Kidney (tissue), 14 donors: ENCODE measurements around the gene PIP5K1C. TPM values are rescaled to one million over a fixed set of nuclear protein-coding genes. Genes with fewer than 3 reads are reported as not detected.

Experiments used
- DNase-seq, 5 donors: peaks; one replicate each; pipeline ENCODE4 v3.0.0-alpha.2; 2013 to 2020
- FAIRE-seq: peaks from 2 replicates; lab custom pipeline; 2012; peaks lifted over from hg19 to GRCh38; lab: Jason Lieb, UNC
- H3K27ac ChIP-seq, 2 donors: one replicate each; pipeline ENCODE4 v1.7.0; 2013; ENCODE audit warnings: low read depth in 2 of 2, low read length in 2 of 2, inconsistent platforms in 1 of 2
- H3K27me3 ChIP-seq: one replicate; pipeline ENCODE4 v1.7.1; 2013; ENCODE audit warnings: low read length, inconsistent platforms; ENCODE audit not compliant: control insufficient read depth, insufficient read depth
- H3K36me3 ChIP-seq, 3 donors: one replicate each; pipeline versions ENCODE4 v1.7.0 to v1.7.1; 2013; ENCODE audit warnings: low read length in 3 of 3, control low read depth in 1 of 3, inconsistent platforms in 1 of 3; ENCODE audit not compliant: insufficient read depth in 3 of 3, control insufficient read depth in 2 of 3
- H3K4me1 ChIP-seq, 3 donors: one replicate each; pipeline versions ENCODE4 v1.7.0 to v1.7.1; 2013; ENCODE audit warnings: low read length in 3 of 3, inconsistent platforms in 1 of 3, low read depth in 1 of 3; ENCODE audit not compliant: control insufficient read depth in 2 of 3, insufficient read depth in 2 of 3
- H3K4me3 ChIP-seq, 3 donors: one replicate each; pipeline versions ENCODE4 v1.7.0 to v1.8.1; 2013; ENCODE audit warnings: low read length in 3 of 3, control low read depth in 1 of 3, inconsistent platforms in 1 of 3
- H3K9ac ChIP-seq, 3 donors: one replicate each; pipeline versions ENCODE4 v1.7.0 to v1.7.1; 2013; ENCODE audit warnings: low read length in 3 of 3, control low read depth in 1 of 3, inconsistent platforms in 1 of 3
- H3K9me3 ChIP-seq, 3 donors: one replicate each; pipeline versions ENCODE4 v1.7.0 to v1.7.1; 2013; ENCODE audit warnings: low read length in 3 of 3, control low read depth in 1 of 3, inconsistent platforms in 1 of 3; ENCODE audit not compliant: control insufficient read depth in 2 of 3, insufficient read depth in 1 of 3
- CTCF ChIP-seq: IDR thresholded peaks from 3 replicates; pipeline ENCODE4 v1.5.1; 2012; ENCODE audit warnings: mild to moderate bottlenecking, moderate library complexity, borderline replicate concordance; ENCODE audit not compliant: insufficient read depth; ENCODE audit errors: extremely low read depth
- intact Hi-C: fragments of 100-400 bp; cut with DNase I; formaldehyde crosslinking; loops from one replicate; pipeline ENCODE4 v1.11.1; 2022
- polyA plus RNA-seq: library from polyadenylated mRNA; stranded (reverse); fragments of 350-450 nt; fragmentation: Illumina TruSeq; extraction: RNeasy Lipid Tissue Mini Kit (QIAGEN cat#74804); gene quantifications from one replicate; pipeline ENCODE4 v1.2.3, GENCODE V29; 2014; ENCODE audit warnings: low read depth, low replicate concordance; ENCODE audit not compliant: insufficient read depth
- total RNA-seq: library from RNA; stranded (reverse); fragmentation: NEBNext Ultra II Directional; extraction: Animal tissue kit (Norgen Biotek cat#: 25700); gene quantifications from one replicate; pipeline ENCODE4 v1.2.1, GENCODE V29; 2021
- donor health status: control.
- donor health status: control.
- donor health status: control.
- donor health status: control.
- donor health status: control.
- donor health status: DM: yes; HTN: yes; CAD: no.
- donor health status: Normal renal cell carcinoma (clear cell type).

The PIP5K1C gene
- total and polyA plus RNA-seq, 2 donors from 2014 or later: 11.2 to 35.6 TPM

GRCh38 chr19:3606174-3606689 lies 94.0 kb downstream of the PIP5K1C start:
- H3K27me3 ChIP-seq: peaks cover 9% of the 10 kb centered on the region
- DNase-seq (peak in 1 of 5 donors; percentile 88), FAIRE-seq (no peak)
- no peak for TF ChIP-seq CTCF
- peak overlapping the region in 1 of 3 donors; percentile 13 for H3K9ac ChIP-seq
- H3K36me3 ChIP-seq: no peaks in the 10 kb centered on the region
- peaks cover 4 to 33% (median 12%) of the 10 kb centered on the region in 3 donors for H3K4me1 ChIP-seq
- peaks cover 0 to 2% (median 0%) of the 10 kb centered on the region in 3 donors for H3K9me3 ChIP-seq
- H3K27ac ChIP-seq: peak overlapping the region; percentile 85 to 87
- intact Hi-C loops: no loop called here
- peak overlapping the region; percentile 45 to 53 (median 53) for H3K4me3 ChIP-seq

GRCh38 chr19:3605770-3606169 lies 94.5 kb downstream of the PIP5K1C start:
- peak overlapping the region; percentile 25 to 85 for H3K27ac ChIP-seq
- H3K9ac ChIP-seq: peak overlapping the region in 2 of 3 donors; percentile 13 to 53
- H3K36me3 ChIP-seq: no peaks in the 10 kb centered on the region
- no peak for TF ChIP-seq CTCF
- DNase-seq (no peak), FAIRE-seq (no peak)
- peaks cover 0 to 2% (median 0%) of the 10 kb centered on the region in 3 donors for H3K9me3 ChIP-seq
- H3K27me3 ChIP-seq: peaks cover 9% of the 10 kb centered on the region
- peaks cover 4 to 33% (median 12%) of the 10 kb centered on the region in 3 donors for H3K4me1 ChIP-seq
- intact Hi-C loops: no loop called here
- H3K4me3 ChIP-seq: peak overlapping the region; percentile 45 to 53 (median 53)

DNA sequence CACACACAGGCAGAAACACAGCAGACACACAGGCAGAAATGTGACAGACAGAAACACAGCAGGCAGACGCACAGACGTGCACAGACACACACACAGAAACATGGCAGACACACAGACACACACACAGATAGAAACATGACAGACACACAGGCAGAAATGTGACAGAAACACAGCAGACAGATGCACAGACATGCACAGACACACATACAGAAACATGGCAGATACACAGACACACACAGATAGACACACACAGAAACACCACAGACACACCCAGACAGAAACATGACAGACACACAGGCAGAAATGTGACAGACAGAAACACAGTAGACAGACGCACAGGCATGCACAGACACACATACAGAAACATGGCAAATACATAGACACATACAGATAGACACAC lies 94.9 kb downstream of the PIP5K1C start:
- no peak for FAIRE-seq
- intact Hi-C loops: no loop called here
- Histone ChIP-seq H3K4me1 (peaks cover 4 to 33% (median 12%) of the 10 kb centered on the region in 3 donors), H3K27me3 (peaks cover 9% of the 10 kb centered on the region), H3K9me3 (peaks cover 0 to 2% (median 0%) of the 10 kb centered on the region in 3 donors), H3K4me3 (peak overlapping the region; percentile 45 to 53 (median 53)), H3K27ac (peak overlapping the region in 1 of 2 donors; percentile 51), H3K36me3 (no peaks in the 10 kb centered on the region), H3K9ac (peak overlapping the region in 1 of 3 donors; percentile 53)
- no peak for TF ChIP-seq CTCF
- no peak for DNase-seq

GRCh38 chr19:3604987-3605343 lies 95.3 kb downstream of the PIP5K1C start:
- intact Hi-C loops: no loop called here

More at GRCh38 chr19:3604987-3605343, 95.3 kb downstream of the PIP5K1C start:
- Histone ChIP-seq H3K4me1 (peaks cover 4 to 30% (median 12%) of the 10 kb centered on the region in 3 donors), H3K27ac (peak overlapping the region; percentile 45 to 51), H3K36me3 (no peaks in the 10 kb centered on the region), H3K9ac (peak overlapping the region in 1 of 3 donors; percentile 53), H3K9me3 (peaks cover 0 to 2% (median 0%) of the 10 kb centered on the region in 3 donors), H3K4me3 (peak overlapping the region in 2 of 3 donors; percentile 45 to 53), H3K27me3 (peaks cover 9% of the 10 kb centered on the region)
- no peak for FAIRE-seq
- no peak for TF ChIP-seq CTCF
- DNase-seq: peak in 1 of 5 donors; percentile 36
